Mesenchymal stem cell (in vitro differentiated cells and primary cell): ENCODE measurements around the gene ACOT9.
"Not testable (repeated sequence)": the region's sequence is repeated elsewhere in the genome, so short reads cannot be mapped to it uniquely, and the experiment has no call there.

ENCODE experiments used
- DNase-seq: peaks from one replicate; pipeline ENCODE4 v3.0.0-alpha.2; 2013
- H2AFZ ChIP-seq: one replicate; pipeline ENCODE4 v1.6.1; 2013; ENCODE audit warnings: low read depth, mild to moderate bottlenecking, control low read depth, inconsistent platforms, low read length, moderate library complexity
- H2AK5ac ChIP-seq: 2 replicates; pipeline ENCODE4 v1.6.1; 2013; ENCODE audit warnings: low read length, moderate library complexity, mild to moderate bottlenecking, inconsistent platforms; ENCODE audit not compliant: severe bottlenecking
- H2BK120ac ChIP-seq: one replicate; pipeline ENCODE4 v1.6.1; 2013; ENCODE audit warnings: low read depth, mild to moderate bottlenecking, inconsistent platforms, low read length, moderate library complexity
- H2BK12ac ChIP-seq, 2 experiments: one replicate each; pipeline ENCODE4 v1.6.1; 2013; ENCODE audit warnings: inconsistent platforms in 2 of 2, low read length in 2 of 2, mild to moderate bottlenecking in 2 of 2, moderate library complexity in 2 of 2, control low read depth in 1 of 2
- H2BK15ac ChIP-seq: one replicate; pipeline ENCODE4 v1.6.1; 2013; ENCODE audit warnings: mild to moderate bottlenecking, low read depth, inconsistent platforms; ENCODE audit not compliant: poor library complexity, severe bottlenecking
- H2BK5ac ChIP-seq: 2 replicates; pipeline ENCODE4 v1.6.1; 2013; ENCODE audit warnings: low read depth, mild to moderate bottlenecking, low read length, control low read depth, inconsistent platforms; ENCODE audit not compliant: poor library complexity, severe bottlenecking
- H3K14ac ChIP-seq, 2 experiments: one replicate each; pipeline ENCODE4 v1.6.1; 2013; ENCODE audit warnings: inconsistent platforms in 2 of 2, low read length in 2 of 2, control low read depth in 1 of 2, mild to moderate bottlenecking in 1 of 2, moderate library complexity in 1 of 2
- H3K18ac ChIP-seq, 2 experiments: one replicate each; pipeline ENCODE4 v1.6.1; 2013; ENCODE audit warnings: inconsistent platforms in 2 of 2, low read length in 2 of 2, control low read depth in 1 of 2, low read depth in 1 of 2, mild to moderate bottlenecking in 1 of 2
- H3K23ac ChIP-seq, 2 experiments: one replicate each; pipeline ENCODE4 v1.6.1; 2013; ENCODE audit warnings: inconsistent platforms in 2 of 2, low read length in 2 of 2, mild to moderate bottlenecking in 2 of 2, moderate library complexity in 2 of 2, control low read depth in 1 of 2
- H3K27ac ChIP-seq: 2 replicates; pipeline ENCODE4 v1.5.1; 2013; ENCODE audit warnings: mild to moderate bottlenecking, moderate library complexity, low read length, control low read depth, inconsistent platforms; ENCODE audit not compliant: poor library complexity, severe bottlenecking
- H3K27me3 ChIP-seq, 2 experiments: 2 replicates each; pipeline versions ENCODE4 v1.6.1 to v1.7.0; 2013; ENCODE audit warnings: low read length in 2 of 2, mild to moderate bottlenecking in 2 of 2, moderate library complexity in 2 of 2, control low read depth in 1 of 2, inconsistent platforms in 1 of 2; ENCODE audit not compliant: control insufficient read depth in 1 of 2, insufficient read depth in 1 of 2
- H3K36me3 ChIP-seq, 2 experiments: 2 replicates each; pipeline versions ENCODE4 v1.6.1 to v1.7.0; 2013; ENCODE audit warnings: low read length in 2 of 2, control low read depth in 1 of 2, inconsistent platforms in 1 of 2, low read depth in 1 of 2, mild to moderate bottlenecking in 1 of 2; ENCODE audit not compliant: insufficient read depth in 2 of 2, control insufficient read depth in 1 of 2
- H3K4ac ChIP-seq, 2 experiments: one replicate each; pipeline ENCODE4 v1.6.1; 2013; ENCODE audit warnings: inconsistent platforms in 2 of 2, low read length in 2 of 2, mild to moderate bottlenecking in 2 of 2, moderate library complexity in 2 of 2, control low read depth in 1 of 2, low read depth in 1 of 2
- H3K4me1 ChIP-seq: 2 replicates; pipeline ENCODE4 v1.6.1; 2013; ENCODE audit warnings: low read depth, low read length, control low read depth; ENCODE audit not compliant: control insufficient read depth, insufficient read depth
- H3K4me2 ChIP-seq: 2 replicates; pipeline ENCODE4 v1.6.1; 2013; ENCODE audit warnings: low read length, mild to moderate bottlenecking, inconsistent platforms; ENCODE audit not compliant: poor library complexity, severe bottlenecking
- H3K4me3 ChIP-seq, 2 experiments: 2 replicates each; pipeline versions ENCODE4 v1.5.1 to v1.7.0; 2013; ENCODE audit warnings: low read length in 2 of 2, mild to moderate bottlenecking in 2 of 2, control low read depth in 1 of 2, low read depth in 1 of 2; ENCODE audit not compliant: insufficient read depth in 1 of 2
- H3K79me1 ChIP-seq: replicated peaks from 2 replicates; pipeline ENCODE4 v1.6.1; 2013; ENCODE audit warnings: mild to moderate bottlenecking, control low read depth, low read length, inconsistent platforms; ENCODE audit not compliant: poor library complexity, severe bottlenecking
- H3K9ac ChIP-seq: 2 replicates; pipeline ENCODE4 v1.7.0; 2013; ENCODE audit warnings: mild to moderate bottlenecking, low read length, moderate library complexity
- H3K9me3 ChIP-seq: 2 replicates; pipeline ENCODE4 v1.7.0; 2013; ENCODE audit warnings: mild to moderate bottlenecking, low read length; ENCODE audit not compliant: control insufficient read depth
- H4K8ac ChIP-seq: one replicate; pipeline ENCODE4 v1.6.1; 2013; ENCODE audit warnings: inconsistent platforms, mild to moderate bottlenecking, low read length, moderate library complexity
- H4K91ac ChIP-seq: one replicate; pipeline ENCODE4 v1.6.1; 2013; ENCODE audit warnings: mild to moderate bottlenecking, low read length, inconsistent platforms
- WGBS: methylation state at CpG from one replicate; pipeline ENCODE4 v1.1.7; 2013; ENCODE audit warnings: mixed read lengths; 5-methylcytosine and 5-hydroxymethylcytosine counted together

ACOT9 gene

GRCh38 chrX:23773601-23774175 is 30.6 kb upstream of the ACOT9 start:
- H2BK5ac ChIP-seq = no peak overlapping the region
- no peak overlapping the region for H3K4me2 ChIP-seq
- no peaks in the 10 kb centered on the region for H3K27me3 ChIP-seq
- H2BK12ac ChIP-seq = no peak overlapping the region
- H3K9me3 ChIP-seq = no peaks in the 10 kb centered on the region
- H4K91ac ChIP-seq = no peak overlapping the region
- H3K4me3 ChIP-seq = no peak overlapping the region
- H2AK5ac ChIP-seq = no peak overlapping the region
- H3K79me1 ChIP-seq = no peaks in the 10 kb centered on the region
- peak; percentile 20 for DNase-seq
- H4K8ac ChIP-seq = no peak overlapping the region
- no peak overlapping the region for H2AFZ ChIP-seq
- no peaks in the 10 kb centered on the region for H3K4me1 ChIP-seq
- H3K4ac ChIP-seq = no peak overlapping the region
- H3K18ac ChIP-seq = no peak overlapping the region
- no peak overlapping the region for H3K27ac ChIP-seq
- no peak overlapping the region for H3K9ac ChIP-seq
- no peaks in the 10 kb centered on the region for H3K36me3 ChIP-seq
- no peak overlapping the region for H3K23ac ChIP-seq
- H2BK120ac ChIP-seq = no peak overlapping the region
- no peak overlapping the region for H3K14ac ChIP-seq
- 80% methylated on average over 2 of the region's 3 CpGs for WGBS
- no peak overlapping the region for H2BK15ac ChIP-seq

- not testable (repeated sequence) for H3K4me1 ChIP-seq, H3K79me1 ChIP-seq, H3K27me3 ChIP-seq, H3K4ac ChIP-seq, H3K9ac ChIP-seq, H2BK120ac ChIP-seq, H4K8ac ChIP-seq, DNase-seq, H3K27ac ChIP-seq, H3K9me3 ChIP-seq, H2BK5ac ChIP-seq, H3K36me3 ChIP-seq, H2AFZ ChIP-seq, H2BK12ac ChIP-seq, H4K91ac ChIP-seq, H2BK15ac ChIP-seq, H2AK5ac ChIP-seq, H3K4me3 ChIP-seq, H3K14ac ChIP-seq, H3K4me2 ChIP-seq, H3K23ac ChIP-seq, H3K18ac ChIP-seq
- WGBS = 94% methylated on average over 4 of the region's 7 CpGs
Observed at GRCh38 chrX:23771086-23771485, 28.0 kb upstream of the ACOT9 start.

- H3K14ac ChIP-seq = no peak overlapping the region
- H2BK5ac ChIP-seq = no peak overlapping the region
- DNase-seq = no peak
- WGBS = no CpG with 5 or more reads among the region's 2 CpGs
- no peak overlapping the region for H3K4me2 ChIP-seq
- H3K27me3 ChIP-seq = no peaks in the 10 kb centered on the region
- no peak overlapping the region for H4K91ac ChIP-seq
- no peak overlapping the region for H3K23ac ChIP-seq
- no peak overlapping the region for H3K27ac ChIP-seq
- no peaks in the 10 kb centered on the region for H3K9me3 ChIP-seq
- H3K36me3 ChIP-seq = no peaks in the 10 kb centered on the region
- no peak overlapping the region for H2BK15ac ChIP-seq
- no peak overlapping the region for H4K8ac ChIP-seq
- no peak overlapping the region for H2AK5ac ChIP-seq
- no peaks in the 10 kb centered on the region for H3K4me1 ChIP-seq
- no peak overlapping the region for H2BK12ac ChIP-seq
- no peak overlapping the region for H3K9ac ChIP-seq
- H3K4ac ChIP-seq = no peak overlapping the region
- no peak overlapping the region for H3K18ac ChIP-seq
- H3K79me1 ChIP-seq = no peaks in the 10 kb centered on the region
- no peak overlapping the region for H2AFZ ChIP-seq
- H3K4me3 ChIP-seq = no peak overlapping the region
- H2BK120ac ChIP-seq = no peak overlapping the region
Observed at GRCh38 chrX:23770142-23770541, 27.1 kb upstream of the ACOT9 start.

- H3K36me3 ChIP-seq = no peaks in the 10 kb centered on the region
- H3K23ac ChIP-seq = no peak overlapping the region
- no peak overlapping the region for H3K4me2 ChIP-seq
- no peak overlapping the region for H3K27ac ChIP-seq
- H2AK5ac ChIP-seq = no peak overlapping the region
- no peak overlapping the region for H3K18ac ChIP-seq
- no peaks in the 10 kb centered on the region for H3K27me3 ChIP-seq
- no peak overlapping the region for H3K4ac ChIP-seq
- no peak overlapping the region for H2BK5ac ChIP-seq
- H2BK12ac ChIP-seq = no peak overlapping the region
- H2BK15ac ChIP-seq = no peak overlapping the region
- DNase-seq = no peak
- H3K9ac ChIP-seq = no peak overlapping the region
- no peak overlapping the region for H2AFZ ChIP-seq
- no peak overlapping the region for H4K91ac ChIP-seq
- H3K4me1 ChIP-seq = no peaks in the 10 kb centered on the region
- no peak overlapping the region for H4K8ac ChIP-seq
- no peaks in the 10 kb centered on the region for H3K9me3 ChIP-seq
- WGBS = 93% methylated on average over 22 of the region's 28 CpGs
- no peak overlapping the region for H2BK120ac ChIP-seq
- H3K4me3 ChIP-seq = no peak overlapping the region
- no peak overlapping the region for H3K14ac ChIP-seq
- no peaks in the 10 kb centered on the region for H3K79me1 ChIP-seq
Observed at GRCh38 chrX:23766650-23767551, 23.8 kb upstream of the ACOT9 start.
